ENCODE data around the gene HNRNPK.

HNRNPK gene

DNA sequence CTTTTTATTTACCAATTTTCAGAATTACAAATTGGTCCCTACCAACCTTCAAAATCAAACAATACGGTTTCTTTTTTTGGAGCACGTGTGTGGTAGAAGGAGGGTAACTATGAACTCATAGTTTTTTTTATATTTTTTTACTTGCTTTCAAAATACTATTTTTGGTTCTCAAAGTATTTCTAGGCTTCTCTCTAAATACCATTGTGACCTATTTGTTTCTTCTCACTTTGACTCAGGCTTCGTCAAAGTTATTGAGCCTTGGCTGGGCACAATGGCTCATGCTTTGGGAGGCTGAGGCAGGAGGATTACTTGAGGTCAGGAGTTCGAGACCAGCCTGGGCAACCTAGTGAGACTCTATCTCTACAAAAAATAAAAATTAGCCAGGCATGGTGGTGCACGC lies 47.2 kb downstream of the HNRNPK start:
- no peak for DNase-seq (ENCODE audit: low spot score)

GRCh38 chr9:83932011-83932410 lies 48.0 kb downstream of the HNRNPK start:
- DNase-seq (ENCODE audit: low spot score): no peak

GRCh38 chr9:83930881-83931280 lies 49.1 kb downstream of the HNRNPK start:
- DNase-seq (ENCODE audit: low spot score): no peak

DNA sequence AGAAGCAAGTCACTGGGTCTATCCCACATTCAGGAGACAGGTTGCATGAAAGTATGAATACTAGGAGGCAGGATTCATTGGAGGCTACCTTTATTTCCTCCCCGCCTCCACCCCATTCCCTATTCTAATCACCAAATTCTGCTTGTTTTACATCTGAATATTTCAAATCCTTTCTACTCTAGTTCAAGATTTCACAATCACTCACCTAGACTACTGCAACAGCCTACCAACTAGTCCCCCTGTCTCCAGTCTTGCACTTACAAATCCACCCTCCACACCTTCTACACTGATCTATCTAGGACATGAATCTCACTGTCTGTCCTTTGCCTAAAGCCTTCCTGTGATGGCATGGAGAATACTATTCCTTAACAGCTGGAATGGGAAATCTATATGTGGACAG lies 52.4 kb downstream of the HNRNPK start:
- DNase-seq (ENCODE audit: low spot score): no peak

DNA sequence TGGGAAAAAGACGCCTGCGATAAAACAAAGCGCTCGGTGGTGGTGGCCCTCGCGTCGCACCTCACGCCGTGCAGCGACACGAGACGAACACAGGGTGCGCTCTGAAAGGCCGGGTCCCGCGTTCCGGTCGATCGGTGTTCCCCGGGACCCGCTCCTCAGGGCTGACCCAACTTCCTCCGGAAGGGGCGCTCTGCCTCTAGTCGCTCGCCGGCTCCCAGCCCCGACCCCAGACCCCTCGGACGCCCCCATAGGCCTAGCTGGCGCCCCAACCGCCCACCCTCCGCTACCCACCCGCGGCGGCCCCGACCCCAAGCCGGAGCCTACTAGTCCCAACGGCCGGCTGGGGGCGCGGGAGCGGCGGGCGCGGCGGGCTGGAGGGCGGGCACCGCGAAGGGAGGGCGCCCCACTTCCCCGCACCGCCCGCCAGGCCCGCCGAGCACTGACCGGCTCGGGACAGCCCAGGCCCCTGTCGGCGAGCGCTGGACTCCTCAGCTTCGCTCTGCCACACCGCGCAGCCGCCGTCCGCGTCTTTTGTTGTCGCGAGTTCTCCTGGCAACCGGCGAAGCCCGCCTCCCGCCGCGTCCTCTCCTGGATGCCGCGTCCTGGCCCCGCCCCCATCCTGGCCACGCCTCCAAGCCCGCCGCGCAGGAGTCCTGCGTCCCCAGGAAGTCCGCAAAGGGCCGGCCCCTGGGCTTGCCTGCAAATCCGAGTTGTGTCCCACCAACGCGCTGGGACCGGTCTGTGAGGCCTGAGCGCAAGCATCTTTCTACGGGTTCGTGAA lies 58.9 kb downstream of the HNRNPK start, which contains the start of gene KIF27:
Gene KIF27, minus strand, starts transcription at position 506 of the 781 bp plus-strand sequence. CDS start 5,841 bp downstream, outside the sequence.
- peak; percentile 97 for DNase-seq (ENCODE audit: low spot score)

GRCh38 chr9:83920469-83920926 lies 59.5 kb downstream of the HNRNPK start:
- DNase-seq (ENCODE audit: low spot score): peak; percentile 24

DNA sequence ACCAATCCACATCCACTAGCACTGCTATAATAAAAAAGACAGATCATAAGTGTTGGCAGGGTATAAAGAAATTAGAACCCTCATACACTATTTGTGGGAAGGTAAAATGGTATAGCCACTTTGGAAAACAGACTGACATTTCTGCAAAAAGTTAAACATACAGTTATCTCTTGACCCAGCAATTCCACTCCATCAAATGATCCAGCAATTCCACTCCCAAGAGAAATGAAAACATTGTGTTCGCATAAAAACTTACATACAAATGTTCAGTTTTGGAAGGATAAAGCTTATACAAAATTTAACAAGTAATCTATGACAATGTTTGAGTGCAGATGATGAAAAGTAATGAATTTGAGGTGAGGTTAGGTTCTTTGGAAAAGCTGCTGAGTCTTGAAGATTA lies 60.9 kb downstream of the HNRNPK start:
- DNase-seq (ENCODE audit: low spot score): no peak

Data from AG08395 (cell line).